GM18873 (cell line): ENCODE measurements around the gene FARP2.
"Not testable (repeated sequence)": the region's sequence is repeated elsewhere in the genome, so short reads cannot be mapped to it uniquely, and the experiment has no call there.

Experiments
- ATAC-seq: cut with Tn5 transposase; IDR thresholded peaks from one replicate; pipeline ENCODE4 v1.9.1; 2021; ENCODE audit warnings: mild to moderate bottlenecking, moderate library complexity, moderate number of reproducible peaks; ENCODE audit not compliant: unreplicated experiment, low FRiP score

Gene FARP2

DNA sequence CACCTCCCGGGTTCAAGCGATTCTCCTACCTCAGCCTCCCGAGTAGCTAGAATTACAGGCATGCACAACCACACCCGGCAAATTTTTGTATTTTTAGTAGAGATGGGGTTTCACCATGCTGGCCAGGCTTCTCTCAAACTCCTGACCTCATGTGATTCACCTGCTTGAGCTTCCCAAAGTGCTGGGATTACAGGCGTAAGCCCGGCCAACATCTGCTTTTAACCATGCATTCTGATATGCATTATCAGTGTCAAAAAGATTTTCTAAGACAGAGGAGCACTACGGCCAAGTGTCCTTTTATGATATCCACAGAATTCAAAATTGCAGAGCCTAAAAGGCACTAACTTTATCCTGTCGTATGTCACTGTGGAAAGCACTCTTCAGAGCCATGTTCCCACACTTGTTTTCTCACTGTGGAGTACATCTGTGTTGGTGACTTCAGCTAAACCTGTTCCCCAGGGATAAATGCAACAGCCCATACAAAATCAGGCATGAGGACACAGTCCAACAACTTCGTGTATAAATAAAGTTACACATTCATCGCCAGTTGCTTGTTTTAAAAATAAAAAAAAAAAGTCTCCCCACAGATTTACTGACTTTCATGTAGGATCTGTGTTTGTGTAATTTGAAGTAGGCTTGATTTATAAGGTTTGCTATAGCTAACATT lies 95.9 kb downstream of the FARP2 start:
- ATAC-seq: no peak

DNA sequence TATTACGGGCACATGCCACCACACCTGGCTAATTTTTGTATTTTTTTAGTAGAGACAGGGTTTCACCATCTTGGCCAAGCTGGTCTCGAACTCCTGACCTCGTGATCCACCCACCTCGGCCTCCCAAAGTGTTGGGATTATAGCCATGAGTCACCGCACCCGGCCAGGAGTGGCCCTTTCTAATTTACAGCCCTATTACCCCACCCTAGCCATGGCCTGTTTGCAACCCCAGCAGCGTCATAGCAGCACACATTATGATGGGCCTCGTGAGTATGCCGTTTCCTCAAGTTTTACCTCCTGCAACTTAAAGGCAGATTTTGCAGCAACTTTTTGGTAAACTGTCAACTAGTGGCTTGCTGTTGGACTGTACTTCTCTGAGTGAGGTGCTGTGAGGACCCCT lies 97.8 kb downstream of the FARP2 start:
- not testable (repeated sequence) for ATAC-seq

DNA sequence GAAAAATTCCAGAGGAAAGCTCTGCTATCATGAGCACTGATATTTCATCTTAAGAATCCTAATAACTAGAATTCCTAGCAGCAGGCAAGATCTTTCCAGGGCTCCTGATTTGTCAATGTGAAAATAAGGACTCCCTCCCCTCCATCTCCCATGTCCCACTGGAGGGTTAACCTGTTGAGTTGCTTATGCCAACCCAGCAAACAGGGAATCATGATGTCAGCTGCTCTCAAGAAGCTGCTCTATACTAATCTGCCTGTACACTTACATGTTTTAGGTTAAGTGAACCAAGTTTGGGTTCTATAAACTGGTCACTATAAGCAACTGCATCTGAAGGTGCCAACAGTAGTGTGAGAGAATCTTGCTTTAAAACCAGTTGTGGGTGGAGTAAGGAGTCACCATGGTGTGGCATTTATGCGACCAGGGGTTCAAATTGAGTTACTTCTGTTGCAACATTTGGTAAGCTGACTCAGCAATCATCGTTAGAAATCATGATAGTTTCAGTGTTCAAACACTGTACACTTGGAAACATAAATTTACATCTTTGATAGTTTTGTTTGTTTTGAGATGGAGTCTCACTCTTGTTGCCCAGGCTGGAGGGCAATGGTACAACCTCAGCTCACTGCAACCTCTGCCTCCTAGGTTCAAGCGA lies 98.9 kb downstream of the FARP2 start:
- ATAC-seq: no peak

DNA sequence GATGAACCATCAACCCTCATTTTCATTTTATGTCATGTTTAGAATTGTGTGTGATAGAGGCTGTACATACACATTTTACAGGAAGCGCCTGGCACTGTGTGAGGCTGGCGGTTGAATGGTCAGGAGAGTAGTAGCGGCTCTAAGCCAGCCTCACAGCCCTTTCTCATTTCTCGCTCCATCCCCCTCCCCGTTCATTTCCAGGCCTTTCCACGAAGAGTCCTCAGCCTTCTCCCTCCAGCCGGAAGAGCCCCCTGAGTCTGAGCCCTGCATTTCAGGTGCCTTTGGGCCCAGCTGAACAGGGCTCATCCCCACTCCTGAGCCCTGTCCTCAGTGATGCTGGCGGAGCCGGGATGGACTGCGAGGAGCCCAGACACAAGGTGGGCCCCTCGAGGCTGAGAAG lies 100.5 kb downstream of the FARP2 start:
- ATAC-seq: no peak

DNA sequence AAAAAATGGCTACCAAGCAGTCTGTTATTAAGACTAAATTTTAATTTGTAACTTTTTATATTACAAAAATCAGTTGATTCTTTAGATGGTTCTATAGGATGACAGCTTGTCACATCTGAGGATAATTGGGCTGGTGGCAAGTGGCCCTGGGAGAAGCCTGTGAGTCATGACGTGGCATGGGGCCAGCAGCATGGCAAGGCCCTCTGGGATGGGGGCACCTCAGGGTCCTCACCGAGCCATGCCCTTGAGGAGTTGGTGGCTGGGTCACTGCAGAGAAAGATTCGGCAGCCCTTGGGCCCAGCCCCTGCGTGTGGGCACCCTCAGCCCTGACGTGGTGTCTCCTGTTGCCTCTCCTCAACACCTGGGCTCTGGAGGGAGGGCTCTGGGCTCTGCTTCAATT lies 102.6 kb downstream of the FARP2 start:
- ATAC-seq: no peak

DNA sequence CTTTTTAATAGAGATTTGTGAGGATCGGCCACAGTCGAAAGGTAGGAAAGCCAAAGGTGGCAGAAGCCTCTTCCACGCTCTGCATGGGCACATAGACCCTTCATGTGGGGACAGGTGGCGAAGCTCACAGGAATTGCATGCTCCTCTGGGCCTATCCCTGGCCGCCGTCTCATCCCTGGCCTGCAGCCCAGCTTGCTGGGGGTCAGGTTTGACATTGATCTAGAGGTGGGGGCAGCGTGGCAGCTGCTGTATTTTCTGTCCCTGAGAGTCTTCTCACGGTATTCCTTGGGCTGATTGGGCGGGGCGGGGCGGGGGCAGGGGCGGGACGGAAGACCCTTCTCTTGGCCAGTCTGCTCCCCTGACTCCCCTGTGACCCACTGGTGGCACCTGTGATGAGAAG lies 103.4 kb downstream of the FARP2 start:
- ATAC-seq: no peak

DNA sequence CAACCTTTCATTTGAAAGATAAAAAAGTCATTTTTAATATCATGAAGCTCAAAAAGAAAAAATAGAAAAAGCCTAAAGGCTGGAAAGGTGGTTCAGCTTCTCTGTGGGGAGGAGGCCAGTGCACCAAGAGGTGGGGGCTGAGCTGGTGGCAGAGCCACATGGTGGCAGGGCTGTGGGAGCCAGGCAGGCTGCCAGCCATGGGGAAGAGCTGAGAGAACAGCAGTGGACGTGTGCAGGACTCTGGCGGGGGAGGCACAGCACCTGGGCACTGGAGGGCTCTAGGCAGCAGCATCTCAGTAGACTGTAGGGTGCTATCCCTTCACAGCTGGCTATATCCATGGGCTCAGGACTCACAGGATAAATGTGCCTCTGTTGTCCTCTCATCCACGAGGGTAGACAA lies 104.5 kb downstream of the FARP2 start:
- ATAC-seq: no peak

DNA sequence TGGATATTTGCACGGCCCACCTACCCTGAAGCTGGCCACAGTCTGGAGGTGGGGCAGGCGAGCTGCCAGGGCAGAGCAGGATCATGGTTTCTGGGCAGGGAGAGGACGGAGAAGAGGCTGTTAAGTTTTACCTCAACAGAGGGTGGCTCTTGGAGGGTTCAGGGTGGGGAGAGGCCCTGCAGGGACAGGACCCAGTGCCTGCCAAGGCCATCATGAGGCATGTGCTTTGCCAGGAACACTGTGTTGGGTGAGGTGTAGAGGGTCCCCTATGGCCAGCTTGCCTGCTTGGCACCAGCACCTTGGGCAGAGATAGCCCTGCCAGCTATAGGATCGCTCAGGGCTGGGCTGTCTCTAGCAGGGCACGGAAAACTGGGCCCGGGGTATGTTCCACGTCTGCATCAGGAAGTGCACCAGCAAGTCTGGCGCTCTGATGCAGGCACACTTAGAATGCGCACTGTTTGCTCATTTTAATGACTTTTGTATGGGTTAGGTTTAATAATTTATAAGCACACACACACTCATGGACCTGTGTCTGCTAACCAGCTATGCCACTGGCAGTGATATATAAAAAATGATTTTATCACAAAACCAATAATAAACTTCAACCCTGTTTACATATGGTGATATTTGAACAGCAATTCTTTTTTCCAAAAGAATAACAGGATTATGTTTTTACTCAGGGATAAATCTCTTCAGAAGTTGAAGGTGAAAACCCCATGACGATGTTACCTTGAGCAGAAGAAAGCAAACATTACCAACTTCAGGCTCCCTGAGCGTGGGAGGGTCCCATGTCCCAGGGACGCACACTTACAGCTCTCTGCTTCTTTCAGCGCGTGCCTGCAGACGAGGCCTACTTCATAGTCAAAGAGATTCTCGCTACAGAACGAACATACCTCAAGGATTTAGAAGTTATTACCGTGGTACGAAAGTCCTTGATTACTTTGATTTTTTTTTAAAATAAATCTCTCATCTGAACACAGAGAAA lies 105.9 kb downstream of the FARP2 start:
- ATAC-seq: no peak

DNA sequence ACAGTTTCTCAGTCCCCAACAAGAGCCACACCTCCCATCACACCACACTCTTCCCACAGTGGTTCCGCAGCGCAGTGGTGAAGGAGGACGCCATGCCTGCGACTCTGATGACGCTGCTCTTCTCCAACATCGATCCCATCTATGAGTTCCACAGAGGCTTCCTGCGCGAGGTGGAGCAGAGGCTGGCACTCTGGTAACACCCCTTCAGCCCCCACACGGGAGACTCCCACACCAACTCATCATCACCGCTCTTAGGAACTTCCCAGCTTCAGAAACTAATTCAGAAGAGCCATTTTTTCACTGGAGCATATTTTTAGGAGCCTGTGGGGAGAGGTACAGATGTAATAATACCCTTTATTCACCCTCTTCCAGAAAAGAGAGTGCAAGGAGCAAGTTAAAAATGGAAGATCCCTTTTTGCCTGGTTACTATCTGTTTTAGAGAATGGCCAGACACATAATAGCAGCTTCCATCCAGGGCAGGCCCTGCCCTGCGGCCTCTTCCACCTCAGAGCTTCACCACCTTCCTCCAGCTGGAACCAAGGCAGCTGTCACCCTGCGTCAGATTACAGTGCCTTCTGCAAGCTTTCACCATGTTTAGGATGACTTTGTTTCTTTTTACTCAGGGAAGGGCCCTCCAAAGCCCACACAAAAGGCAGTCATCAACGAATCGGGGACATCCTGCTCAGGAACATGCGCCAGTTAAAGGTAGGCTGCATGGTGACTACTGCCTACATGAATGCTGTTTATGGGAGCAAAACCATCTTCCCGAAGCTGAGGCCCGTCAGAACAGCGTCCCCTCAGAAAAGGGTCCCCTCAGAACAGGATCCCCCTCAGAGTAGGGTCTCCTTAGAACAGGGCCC lies 107.4 kb downstream of the FARP2 start:
- ATAC-seq: no peak

DNA sequence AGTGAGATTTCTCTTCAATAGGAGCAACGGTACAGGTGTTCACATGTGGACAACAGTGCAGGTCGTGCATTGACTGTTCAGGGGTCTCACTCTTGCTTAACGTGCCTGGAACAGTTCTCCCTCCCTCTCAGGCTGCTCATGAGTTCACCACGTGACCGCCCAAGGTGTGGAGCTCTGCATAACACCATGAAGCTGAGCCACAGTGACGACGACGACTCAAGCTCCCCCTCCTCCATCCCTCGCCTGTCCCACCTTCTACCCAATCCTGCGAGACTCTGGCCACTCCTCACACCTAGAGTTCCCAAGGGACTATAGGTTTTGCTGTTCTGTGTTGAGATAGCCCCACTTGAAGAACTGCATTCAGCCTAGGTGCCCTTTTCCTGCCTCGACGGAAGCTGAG lies 109.5 kb downstream of the FARP2 start:
- ATAC-seq: no peak

DNA sequence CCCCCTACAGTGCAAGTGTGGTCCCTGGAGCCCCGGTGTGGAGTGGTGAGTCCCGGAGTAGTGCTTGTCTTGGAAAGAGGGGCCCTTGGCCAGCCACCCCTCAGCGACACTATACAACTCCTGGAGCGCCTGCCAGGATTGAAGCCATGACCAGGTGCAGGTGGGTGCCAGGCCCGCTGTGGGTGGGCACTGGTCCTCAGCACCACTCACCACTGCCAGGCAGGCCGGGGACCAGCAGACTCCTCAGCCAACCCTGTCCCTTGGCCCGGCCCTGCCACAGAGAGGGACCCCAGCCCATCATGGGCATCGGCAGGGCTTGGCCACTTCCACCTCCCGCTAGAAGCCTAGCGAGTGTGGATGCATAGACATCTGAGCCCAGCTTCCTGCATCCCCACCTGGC lies 110.1 kb downstream of the FARP2 start:
- ATAC-seq: no peak

DNA sequence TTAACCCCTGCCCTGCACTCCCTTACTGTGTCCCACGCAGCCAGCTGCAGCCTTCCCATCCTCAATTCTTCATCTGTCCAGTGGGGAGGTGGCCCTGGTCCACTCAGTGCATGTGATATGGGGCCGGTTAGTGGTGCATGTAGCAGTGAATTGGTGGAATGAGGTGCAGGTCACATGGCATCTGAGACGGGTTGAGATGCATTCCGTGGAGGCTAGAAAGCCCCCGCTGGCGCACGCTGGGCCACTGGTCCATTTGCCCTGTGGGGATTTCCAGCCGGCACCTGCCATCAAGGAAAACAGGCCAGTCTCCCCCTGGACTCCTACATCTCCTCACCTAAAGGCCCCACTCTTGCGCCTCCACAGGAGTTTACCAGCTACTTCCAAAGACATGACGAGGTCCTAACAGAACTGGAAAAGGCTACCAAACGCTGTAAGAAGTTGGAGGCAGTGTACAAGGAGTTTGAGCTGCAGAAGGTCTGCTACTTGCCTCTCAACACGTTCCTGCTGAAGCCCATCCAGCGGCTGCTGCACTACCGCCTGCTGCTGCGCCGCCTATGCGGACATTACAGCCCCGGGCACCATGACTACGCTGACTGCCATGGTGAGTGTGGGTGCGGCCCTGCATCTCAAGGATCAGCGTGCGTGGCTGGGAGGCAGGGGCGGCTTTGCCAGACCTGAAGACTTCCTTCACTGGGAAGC lies 111.8 kb downstream of the FARP2 start:
- no peak for ATAC-seq

DNA sequence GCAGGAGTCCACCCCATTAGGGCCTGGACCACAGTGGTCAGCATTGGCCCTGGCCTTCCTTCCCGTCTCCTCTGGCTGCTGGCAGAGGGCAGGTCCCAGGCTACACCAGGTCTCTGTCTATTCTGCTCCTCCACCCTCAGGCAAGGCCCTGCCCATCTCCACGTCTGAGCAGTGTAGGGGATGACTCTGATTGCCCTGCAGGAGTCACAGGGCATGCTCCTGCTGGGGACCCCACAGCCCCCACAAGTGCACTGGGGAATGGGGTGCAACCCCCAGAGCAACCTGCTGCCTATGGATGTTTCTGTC lies 112.3 kb downstream of the FARP2 start:
- ATAC-seq: no peak

DNA sequence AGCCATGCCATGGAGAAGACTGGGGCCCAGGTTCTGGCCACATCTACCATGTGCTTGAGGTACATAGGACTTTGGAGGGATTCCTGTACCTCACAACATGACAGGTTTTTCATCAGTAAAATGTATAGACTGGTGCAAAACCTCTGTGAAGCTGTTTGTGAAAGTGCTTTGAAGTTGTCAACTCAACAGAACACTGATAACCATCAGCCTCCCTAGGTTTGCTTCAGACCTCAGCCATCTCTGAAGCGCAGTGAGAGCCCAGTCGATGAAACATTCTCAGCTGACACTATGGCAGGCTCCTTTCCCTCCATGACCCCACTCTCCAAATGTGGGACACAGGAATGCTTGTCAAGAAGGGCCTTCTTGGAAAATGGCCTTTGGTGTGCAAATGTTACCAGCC lies 113.7 kb downstream of the FARP2 start:
- no peak for ATAC-seq

DNA sequence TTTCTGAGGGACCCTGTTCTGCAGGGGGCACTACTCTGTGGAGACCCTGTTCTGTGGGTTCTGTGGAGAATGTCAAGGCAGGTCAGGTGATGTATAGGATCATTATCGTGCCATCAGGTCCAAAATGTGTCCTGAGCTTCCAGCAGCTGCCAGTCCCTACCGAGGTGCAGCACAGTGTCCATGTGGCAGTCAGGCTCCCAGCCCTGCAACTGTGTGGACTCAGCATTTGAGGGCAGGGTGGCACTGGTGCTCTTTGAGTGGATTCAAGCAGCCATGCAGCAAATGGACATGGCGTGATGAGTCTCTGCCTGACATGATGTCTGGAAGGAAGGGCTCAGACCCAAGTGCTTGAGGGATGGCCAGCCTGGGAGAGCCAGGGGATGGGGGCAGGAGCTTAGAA lies 117.3 kb downstream of the FARP2 start:
- no peak for ATAC-seq

DNA sequence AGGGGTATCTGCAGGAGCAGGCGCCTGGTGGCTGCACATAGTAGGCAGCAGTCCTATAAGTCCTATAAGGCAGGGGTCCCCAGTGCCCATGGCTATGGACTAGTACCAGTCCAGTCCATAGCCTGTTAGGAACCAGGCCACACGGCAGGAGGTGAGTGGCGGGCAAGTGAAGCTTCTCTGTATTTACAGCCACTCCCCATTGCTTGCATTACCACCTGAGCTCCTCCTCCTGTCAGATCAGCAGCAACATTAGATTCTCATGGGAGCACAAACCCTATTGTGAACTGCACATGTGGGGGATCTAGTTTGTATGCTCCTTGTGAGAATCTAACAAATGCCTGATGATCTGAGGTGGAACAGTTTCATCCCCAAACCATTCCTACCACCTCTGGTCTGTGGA lies 119.2 kb downstream of the FARP2 start:
- ATAC-seq: no peak

DNA sequence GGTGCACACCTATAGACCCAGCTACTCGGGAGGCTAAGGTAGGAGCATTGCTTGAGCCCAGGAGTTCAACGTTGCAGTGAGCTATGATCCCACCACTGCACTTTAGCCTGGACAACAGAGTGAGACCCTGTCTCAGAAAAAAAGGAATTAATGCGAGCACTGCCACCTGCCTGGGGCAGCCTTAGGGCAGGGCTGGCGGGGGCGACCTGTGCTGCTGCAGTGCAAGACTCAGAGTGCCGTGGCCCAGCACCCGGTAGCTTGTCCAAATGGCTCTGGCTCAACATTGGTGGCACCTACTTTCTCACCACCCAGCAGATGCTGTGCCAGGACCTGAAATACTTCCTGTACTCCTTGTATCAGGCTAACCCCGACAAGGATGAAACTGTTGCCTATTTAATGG lies 122.1 kb downstream of the FARP2 start:
- ATAC-seq: no peak

DNA sequence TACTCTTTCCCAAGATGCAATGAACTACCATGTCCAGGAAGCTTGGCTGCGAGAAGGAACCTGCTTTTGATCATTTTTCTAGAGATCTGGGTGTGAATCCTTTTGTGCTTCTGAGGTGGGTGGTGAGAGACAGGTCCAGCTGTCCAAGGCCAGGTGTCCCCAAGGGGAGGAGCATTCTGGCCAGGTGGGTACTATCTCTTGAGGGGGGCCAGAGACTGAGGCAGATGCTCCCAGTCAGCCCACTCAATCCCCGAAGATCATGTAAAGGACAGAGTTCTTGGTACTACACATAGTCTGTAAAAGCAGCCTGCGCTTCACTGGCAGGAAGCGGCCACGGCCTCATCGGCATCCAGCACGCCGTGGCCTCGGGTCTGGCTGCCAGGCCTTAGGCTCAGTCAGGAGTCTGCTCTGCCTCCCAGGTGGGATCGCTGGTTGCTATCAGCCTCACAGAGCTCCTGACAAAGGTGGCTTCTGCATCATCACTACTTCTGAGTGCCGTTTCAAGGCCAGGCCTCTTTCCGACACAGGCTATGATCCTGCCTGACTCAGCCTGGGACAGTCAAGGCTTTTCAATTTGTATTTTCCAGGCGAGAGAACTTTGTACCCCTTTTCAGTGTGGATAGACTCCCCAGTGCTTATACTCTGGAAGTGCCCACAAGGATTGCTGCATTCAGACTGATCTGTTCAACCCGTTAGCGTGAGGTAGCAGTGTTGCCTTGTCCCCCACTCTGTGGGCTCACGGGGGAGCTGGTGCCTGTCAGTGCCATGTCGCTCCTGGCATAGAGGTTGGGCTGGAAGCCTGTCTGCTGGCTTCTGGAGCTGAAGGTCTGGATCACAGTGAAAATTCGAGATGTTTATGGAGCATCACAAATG lies 123.2 kb downstream of the FARP2 start:
- no peak for ATAC-seq

DNA sequence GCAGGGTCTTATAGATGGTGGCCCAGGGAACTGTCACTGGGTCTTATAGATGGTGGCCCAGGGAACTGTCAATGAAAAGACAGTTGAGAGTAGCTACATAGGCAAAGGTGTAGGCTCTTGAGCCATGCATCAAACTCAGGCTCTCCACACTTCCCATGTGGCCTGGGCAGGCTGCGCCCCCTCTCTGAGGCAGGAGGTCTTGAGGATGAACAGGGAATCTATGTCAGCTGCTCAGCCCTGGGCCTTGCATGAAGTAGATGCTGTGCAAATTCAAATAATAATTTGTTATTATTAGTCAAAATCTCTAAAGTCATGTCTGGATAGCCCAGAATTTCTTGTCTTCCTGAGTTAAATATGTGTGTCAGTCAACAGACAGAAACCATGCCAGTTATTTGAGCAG lies 125.6 kb downstream of the FARP2 start:
- no peak for ATAC-seq
